OCI-LY1 (cell line): ENCODE results near the gene EXD3.

Source experiments
- H2AFZ ChIP-seq: fragments of 200-600 bp; sonication (generic), shearing (Covaris generic); 2 replicates; pipeline ENCODE4 v1.6.0; 2014; ENCODE audit warnings: antibody characterized with exemption, mild to moderate bottlenecking, low read length
- H3F3A ChIP-seq: fragments of 200-600 bp; sonication (generic), shearing (Covaris generic); 2 replicates; pipeline ENCODE4 v1.6.0; 2014; ENCODE audit warnings: mild to moderate bottlenecking, antibody characterized with exemption, low read length, moderate library complexity; ENCODE audit not compliant: insufficient read depth
- H3K27ac ChIP-seq: fragments of 200-600 bp; sonication (generic); 2 replicates; pipeline ENCODE4 v1.5.1; 2014; ENCODE audit warnings: low read length, mixed run types, mild to moderate bottlenecking, low read depth; ENCODE audit not compliant: poor library complexity, severe bottlenecking
- H3K27me3 ChIP-seq: fragments of 200-600 bp; sonication (generic); 2 replicates; pipeline ENCODE4 v1.6.0; 2014; ENCODE audit warnings: antibody characterized with exemption, mild to moderate bottlenecking, low read length, moderate library complexity; ENCODE audit not compliant: insufficient read depth
- H3K36me3 ChIP-seq: fragments of 200-600 bp; sonication (generic); 2 replicates; pipeline ENCODE4 v1.6.1; 2014; ENCODE audit warnings: mild to moderate bottlenecking, antibody characterized with exemption, low read length, moderate library complexity, mixed read lengths; ENCODE audit not compliant: insufficient read depth
- H3K4me1 ChIP-seq: fragments of 200-600 bp; sonication (generic); 2 replicates; pipeline ENCODE4 v1.5.1; 2014; ENCODE audit warnings: mild to moderate bottlenecking, low read length, moderate library complexity; ENCODE audit not compliant: insufficient read depth, severe bottlenecking
- H3K4me2 ChIP-seq: fragments of 200-600 bp; sonication (generic), shearing (Covaris generic); 2 replicates; pipeline ENCODE4 v1.6.1; 2014; ENCODE audit warnings: low read length
- H3K4me3 ChIP-seq: fragments of 200-600 bp; sonication (generic); 2 replicates; pipeline ENCODE4 v1.5.1; 2014; ENCODE audit warnings: low read length, low read depth, mild to moderate bottlenecking, mixed read lengths; ENCODE audit not compliant: poor library complexity, severe bottlenecking
- H3K79me2 ChIP-seq: fragments of 200-600 bp; shearing (Covaris generic); 2 replicates; pipeline ENCODE4 v1.6.1; 2016; ENCODE audit warnings: mixed run types, low read length, mixed read lengths; ENCODE audit not compliant: insufficient read depth
- H3K9ac ChIP-seq: fragments of 200-600 bp; sonication (generic), shearing (Covaris generic); 2 replicates; pipeline ENCODE4 v1.6.1; 2014; ENCODE audit warnings: mild to moderate bottlenecking, low read length, mixed read lengths
- H3K9me2 ChIP-seq: fragments of 200-600 bp; sonication (generic), shearing (Covaris generic); 2 replicates; pipeline ENCODE4 v1.6.1; 2014; ENCODE audit warnings: low read depth, mild to moderate bottlenecking, low read length, mixed read lengths
- H3K9me3 ChIP-seq: fragments of 200-600 bp; shearing (Covaris generic); 2 replicates; pipeline ENCODE4 v1.6.1; 2014; ENCODE audit warnings: low read length, mixed read lengths
- H4K20me1 ChIP-seq: fragments of 200-600 bp; sonication (generic), shearing (Covaris generic); 2 replicates; pipeline ENCODE4 v1.6.0; 2016; ENCODE audit warnings: mild to moderate bottlenecking, low read length; ENCODE audit not compliant: insufficient read depth
- CTCF ChIP-seq: fragments of 200-600 bp; sonication (generic), shearing (Covaris generic); IDR thresholded peaks from 2 replicates; pipeline ENCODE4 v1.5.1; 2017; ENCODE audit warnings: mild to moderate bottlenecking, antibody characterized with exemption, low read length, moderate library complexity, mixed read lengths
- EZH2 ChIP-seq: fragments of 200-600 bp; sonication (generic), shearing (Covaris generic); IDR thresholded peaks from 2 replicates; pipeline ENCODE4 v1.8.0; 2017; ENCODE audit warnings: borderline replicate concordance, mixed run types, mild to moderate bottlenecking, antibody characterized with exemption, low read length, moderate library complexity, mixed read lengths

The EXD3 gene

GRCh38 chr9:137295849-137296669 is 126.9 kb downstream of the EXD3 start:
- Histone ChIP-seq H3K79me2 (no peaks in the 10 kb centered on the region), H3K27ac (no peak overlapping the region), H3K4me3 (no peak overlapping the region), H4K20me1 (no peaks in the 10 kb centered on the region), H3K27me3 (peaks cover 12% of the 10 kb centered on the region; the same call in 1 of the 2 replicates), H3F3A (no peaks in the 10 kb centered on the region), H3K4me1 (peaks cover 7% of the 10 kb centered on the region), H3K36me3 (no peaks in the 10 kb centered on the region), H3K4me2 (0 out of 2 replicates have a peak overlapping the region, but pooled peaks have one; percentile 31), H3K9me2 (no peaks in the 10 kb centered on the region), H3K9ac (no peak overlapping the region), H2AFZ (no peak overlapping the region), H3K9me3 (no peaks in the 10 kb centered on the region)
- no peak for TF ChIP-seq CTCF
- no peak for TF ChIP-seq EZH2

- Histone ChIP-seq H3K9me2 (no peaks in the 10 kb centered on the region), H2AFZ (no peak overlapping the region), H3F3A (no peaks in the 10 kb centered on the region), H3K27me3 (peaks cover 12% of the 10 kb centered on the region; the same call in 1 of the 2 replicates), H4K20me1 (no peaks in the 10 kb centered on the region), H3K9me3 (no peaks in the 10 kb centered on the region), H3K36me3 (no peaks in the 10 kb centered on the region), H3K27ac (no peak overlapping the region), H3K79me2 (no peaks in the 10 kb centered on the region), H3K4me2 (peak overlapping the region; percentile 40; the same call in 1 of the 2 replicates), H3K4me1 (no peaks in the 10 kb centered on the region), H3K4me3 (no peak overlapping the region), H3K9ac (no peak overlapping the region)
- TF ChIP-seq CTCF, result no peak; the same call in 1 of the 2 replicates
- TF ChIP-seq EZH2, result no peak
Measured at GRCh38 chr9:137295238-137295811, 127.6 kb downstream of the EXD3 start.

- no peak overlapping the region for H3K4me3 ChIP-seq
- H3K4me2 ChIP-seq, result peak overlapping the region; percentile 40; the same call in 1 of the 2 replicates
- H3K4me1 ChIP-seq, result no peaks in the 10 kb centered on the region
- no peak overlapping the region for H3K27ac ChIP-seq
- no peaks in the 10 kb centered on the region for H3K79me2 ChIP-seq
- H3K36me3 ChIP-seq, result no peaks in the 10 kb centered on the region
- H3K9me2 ChIP-seq, result no peaks in the 10 kb centered on the region
- H3K9me3 ChIP-seq, result no peaks in the 10 kb centered on the region
- H3K27me3 ChIP-seq, result peaks cover 12% of the 10 kb centered on the region; the same call in 1 of the 2 replicates
- H4K20me1 ChIP-seq, result no peaks in the 10 kb centered on the region
- no peaks in the 10 kb centered on the region for H3F3A ChIP-seq
- H2AFZ ChIP-seq, result no peak overlapping the region
- H3K9ac ChIP-seq, result no peak overlapping the region
- TF ChIP-seq EZH2 (no peak), CTCF (no peak)
Measured at GRCh38 chr9:137294681-137295237, 128.2 kb downstream of the EXD3 start.
